Stomach (tissue), 4 donors: ENCODE results near the gene FOSL2.

ENCODE experiments used
- CTCF ChIP-seq, 7 experiments: fragments of 450-650 bp in 4 of 7; fragments of 200-600 bp in 3 of 7; sonication (generic) in 3 of 7; IDR thresholded peaks; one replicate each; pipeline ENCODE4 v1.5.1; 2016 to 2019; ENCODE audit warnings: antibody characterized with exemption in 7 of 7, control low read depth in 2 of 7, mild to moderate bottlenecking in 1 of 7
- POLR2A ChIP-seq, 4 donors: fragments of 450-650 bp; IDR thresholded peaks; one replicate each; pipeline ENCODE4 v1.6.1; 2016; ENCODE audit warnings: antibody characterized with exemption in 4 of 4, control low read depth in 2 of 4, mild to moderate bottlenecking in 1 of 4, moderate library complexity in 1 of 4

GRCh38 chr2:28391564-28392296, 928 bp upstream of the FOSL2 start:
- TF ChIP-seq CTCF (IDR thresholded peaks at IDR 0.05) (no peak), POLR2A (IDR thresholded peaks at IDR 0.05) (peak in 2 of 4 donors; percentile 23 to 47)
